Activated T-cell treated with anti-CD3 and anti-CD28 coated beads for 24 hours (primary cell): ENCODE results near the gene TENM3.

Experiments
- DNase-seq: peaks from one replicate; pipeline ENCODE4 v3.0.0-alpha.2; 2020; ENCODE audit warnings: low read depth

TENM3 gene

DNA sequence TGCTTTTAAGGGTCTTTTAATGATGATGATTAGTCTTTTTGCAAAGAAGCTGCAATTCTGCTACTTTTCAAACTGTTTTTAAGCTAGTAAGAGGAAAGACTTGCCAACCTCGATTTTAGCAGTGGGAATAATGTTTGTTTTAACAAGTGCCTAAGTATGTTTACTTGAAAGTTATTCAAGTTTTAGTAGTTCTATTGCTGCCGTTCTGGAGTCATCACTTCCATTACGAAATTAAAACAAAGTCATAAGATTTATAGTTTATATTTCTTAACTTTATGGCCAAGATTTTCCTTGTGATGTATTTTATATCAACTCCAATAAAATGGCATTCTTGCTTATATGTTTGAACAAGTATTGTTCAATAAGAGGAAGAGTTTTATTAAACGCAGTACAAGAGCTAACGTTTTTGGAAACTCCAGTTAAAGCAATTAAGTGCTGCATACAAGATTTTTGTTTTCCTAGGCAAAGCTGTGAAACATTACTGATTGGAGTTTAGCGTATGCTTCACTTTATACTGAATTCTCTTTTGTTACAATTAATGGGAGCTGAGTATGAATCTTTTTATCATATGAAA, 211.3 kb downstream of the TENM3 start:
- no peak for DNase-seq

DNA sequence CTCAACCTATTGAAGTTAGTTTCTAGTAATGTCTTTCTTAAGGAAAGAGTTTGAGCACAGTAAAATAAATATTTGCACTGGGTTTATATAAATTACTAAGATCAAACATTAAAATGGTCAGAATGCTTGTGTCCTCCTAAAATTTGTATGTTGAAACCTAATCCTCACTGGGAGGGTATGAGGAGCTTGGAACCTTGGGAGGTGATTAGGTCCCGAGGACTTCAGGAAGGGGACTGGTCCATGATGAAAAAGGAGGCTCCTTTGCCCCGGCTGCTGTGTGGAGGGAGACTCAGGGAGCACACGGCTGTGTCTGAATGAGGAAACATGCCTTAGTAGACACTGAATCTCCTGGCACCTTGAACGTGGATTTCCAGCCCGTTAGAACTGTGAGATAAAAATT, 221.9 kb downstream of the TENM3 start:
- DNase-seq: no peak

DNA sequence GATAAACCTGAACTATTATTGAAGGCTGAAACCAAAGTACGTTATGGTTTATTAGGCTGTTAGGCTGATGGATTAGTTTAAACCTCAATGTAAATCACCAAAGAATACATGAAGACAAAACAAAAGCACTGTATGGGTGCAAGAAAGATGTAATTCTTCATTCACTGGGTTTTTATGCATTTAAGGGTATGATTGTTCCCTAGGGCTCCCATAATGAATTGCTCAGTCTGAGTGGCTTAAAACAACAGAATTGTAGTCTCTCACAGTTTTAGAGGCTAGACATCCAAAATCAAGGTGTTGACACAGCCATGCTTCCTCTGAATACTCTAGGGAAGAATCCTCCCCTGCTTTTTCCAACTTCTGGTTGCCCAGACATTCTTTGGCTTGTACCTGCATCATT, 222.8 kb downstream of the TENM3 start:
- no peak for DNase-seq

DNA sequence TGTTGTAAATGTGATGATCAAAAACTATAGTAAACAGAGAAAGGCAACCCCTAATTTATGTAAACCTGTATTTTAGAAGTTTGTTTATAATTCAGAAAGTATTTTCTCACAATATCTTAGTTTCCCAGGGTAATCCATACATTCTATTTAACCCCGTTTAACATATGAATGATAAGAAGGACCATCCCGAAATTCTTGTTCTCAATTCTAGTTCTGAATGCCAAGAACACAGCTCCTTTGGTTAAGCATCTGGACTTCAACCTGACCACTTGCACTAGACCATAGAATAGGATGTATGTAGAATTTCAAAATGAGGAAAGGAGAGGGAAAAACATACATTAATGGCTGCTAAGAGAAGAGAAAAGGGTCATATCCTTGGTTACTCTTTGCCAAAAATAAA, 227.0 kb downstream of the TENM3 start:
- DNase-seq: no peak

GRCh38 chr4:182475539-182475938, 232.3 kb downstream of the TENM3 start:
- DNase-seq: no peak

DNA sequence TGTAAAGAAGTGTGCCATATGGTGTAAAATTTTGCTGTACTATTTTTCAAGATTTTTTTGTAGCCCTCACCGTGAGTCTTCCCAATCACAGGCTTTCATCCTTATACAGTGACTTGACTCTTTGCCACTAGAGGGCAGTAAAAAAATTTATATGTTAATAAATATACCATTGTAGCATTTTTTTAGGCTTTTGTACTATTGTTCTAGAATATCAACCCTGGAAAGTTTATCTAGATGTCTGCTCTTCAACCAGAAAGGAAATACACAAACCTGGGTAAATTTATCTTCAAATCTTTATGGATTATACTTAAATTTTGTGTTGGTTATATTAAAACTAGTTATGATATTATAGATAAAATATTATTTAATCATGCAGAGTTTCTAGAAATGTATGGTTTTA, 235.3 kb downstream of the TENM3 start:
- no peak for DNase-seq

DNA sequence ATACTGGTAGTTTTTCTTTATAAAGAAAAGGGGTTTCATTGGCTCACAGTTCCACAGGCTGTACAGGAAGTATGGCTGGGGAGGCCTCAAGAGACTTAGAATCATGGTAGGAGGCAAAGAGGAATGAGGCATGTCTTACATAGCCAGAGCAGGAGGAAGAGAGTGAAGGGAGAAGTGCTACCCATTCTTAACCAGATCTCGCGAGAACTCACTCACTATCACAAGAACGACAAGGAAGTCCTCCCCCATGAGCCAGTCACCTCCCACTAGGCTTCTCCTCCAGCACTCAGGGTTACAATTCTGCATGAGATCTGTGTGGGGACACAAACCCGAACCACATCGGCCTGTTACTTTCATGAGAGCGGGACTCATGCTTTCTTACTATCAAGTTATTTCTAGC, 240.5 kb downstream of the TENM3 start:
- no peak for DNase-seq

GRCh38 chr4:182486881-182487280, 243.7 kb downstream of the TENM3 start:
- DNase-seq: no peak

GRCh38 chr4:182488896-182489295, 245.7 kb downstream of the TENM3 start:
- DNase-seq: no peak

DNA sequence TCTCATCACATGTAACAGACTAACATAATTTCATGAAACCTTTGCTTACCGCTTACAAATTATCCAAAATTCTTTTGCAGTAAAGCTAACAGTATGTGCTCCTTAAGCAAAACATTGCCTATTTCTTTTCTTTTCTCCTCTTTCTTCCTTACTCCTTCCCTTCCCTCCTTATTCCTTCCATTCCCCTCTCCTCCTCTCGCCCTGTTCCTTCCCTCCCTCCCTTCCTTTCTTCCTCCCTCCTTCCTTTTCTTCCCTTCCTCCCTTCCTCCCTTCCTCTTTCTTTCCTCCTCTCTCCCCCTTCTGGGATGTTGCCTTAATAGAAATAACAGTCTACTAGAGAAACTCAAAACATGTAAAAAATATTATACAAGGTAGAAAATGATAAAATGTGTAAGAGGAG, 246.4 kb downstream of the TENM3 start:
- no peak for DNase-seq

DNA sequence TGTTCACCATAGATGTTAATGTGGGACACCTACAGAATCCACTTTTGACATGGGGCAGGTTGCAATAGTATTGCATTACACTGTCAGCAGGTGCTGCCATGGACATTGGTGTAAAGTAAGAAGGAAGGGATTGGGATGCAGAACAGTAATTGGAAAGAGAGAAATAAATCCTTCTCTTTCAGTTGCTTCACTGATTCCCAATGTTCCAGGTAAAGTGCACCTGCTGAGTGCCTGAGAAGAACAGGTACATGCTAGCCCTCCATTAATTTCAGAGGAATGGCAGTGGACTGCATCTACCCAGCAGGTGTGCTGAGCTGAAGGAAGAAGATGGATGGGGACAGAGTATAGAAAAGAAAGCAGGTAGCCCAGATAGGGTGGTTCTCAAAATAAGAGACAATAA, 248.5 kb downstream of the TENM3 start:
- DNase-seq: no peak

GRCh38 chr4:182492423-182492822, 249.2 kb downstream of the TENM3 start:
- no peak for DNase-seq

DNA sequence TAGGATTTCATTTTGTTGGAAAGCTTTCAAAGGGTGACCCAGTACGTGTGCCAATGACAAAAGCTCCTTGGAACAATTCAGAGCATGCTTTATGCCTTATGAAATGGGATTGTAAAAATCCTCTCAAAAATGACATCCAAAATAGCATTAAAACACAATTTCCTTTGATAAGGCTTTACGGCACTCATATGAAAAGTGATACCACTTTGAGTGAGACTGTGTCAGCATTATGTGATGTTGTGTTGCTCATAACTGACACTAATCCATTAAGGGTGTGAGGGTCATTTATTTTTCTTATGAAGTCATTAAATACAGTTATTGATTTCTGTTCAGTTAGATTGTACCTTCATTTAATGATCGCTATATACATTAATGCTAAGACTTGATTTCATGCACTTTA, 250.2 kb downstream of the TENM3 start:
- no peak for DNase-seq

- no peak for DNase-seq
Observed at GRCh38 chr4:182494103-182494502, 250.9 kb downstream of the TENM3 start.

GRCh38 chr4:182495031-182495430, 251.8 kb downstream of the TENM3 start:
- DNase-seq: no peak

GRCh38 chr4:182495645-182496385, 252.6 kb downstream of the TENM3 start:
- no peak for DNase-seq

GRCh38 chr4:182496408-182496807, 253.2 kb downstream of the TENM3 start:
- no peak for DNase-seq

- no peak for DNase-seq
Observed at GRCh38 chr4:182502064-182502463, 258.9 kb downstream of the TENM3 start.

- DNase-seq: no peak
Observed at GRCh38 chr4:182504463-182504862, 261.3 kb downstream of the TENM3 start.

DNA sequence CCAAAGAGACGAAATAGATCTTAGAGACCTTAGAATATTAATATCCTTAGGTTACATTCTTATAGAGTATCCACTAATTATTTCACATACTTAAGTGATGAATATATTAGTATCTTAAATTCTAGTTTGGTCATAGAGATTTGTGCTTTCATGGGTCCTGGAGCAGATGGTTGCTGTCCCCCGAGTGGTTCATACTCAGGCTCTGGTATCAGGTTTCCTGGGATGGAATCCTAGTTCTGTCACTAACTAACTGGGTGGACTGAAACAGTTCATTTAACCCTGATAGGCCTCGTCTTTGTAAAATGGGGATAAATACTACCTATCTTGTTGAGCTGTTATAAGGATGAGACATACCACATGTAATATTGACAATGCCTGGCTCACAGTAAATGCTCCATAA, 264.6 kb downstream of the TENM3 start:
- DNase-seq: no peak

- DNase-seq: no peak
Observed at GRCh38 chr4:182510836-182511235, 267.6 kb downstream of the TENM3 start.

- DNase-seq: no peak
Observed at GRCh38 chr4:182513587-182514291, 270.5 kb downstream of the TENM3 start.

DNA sequence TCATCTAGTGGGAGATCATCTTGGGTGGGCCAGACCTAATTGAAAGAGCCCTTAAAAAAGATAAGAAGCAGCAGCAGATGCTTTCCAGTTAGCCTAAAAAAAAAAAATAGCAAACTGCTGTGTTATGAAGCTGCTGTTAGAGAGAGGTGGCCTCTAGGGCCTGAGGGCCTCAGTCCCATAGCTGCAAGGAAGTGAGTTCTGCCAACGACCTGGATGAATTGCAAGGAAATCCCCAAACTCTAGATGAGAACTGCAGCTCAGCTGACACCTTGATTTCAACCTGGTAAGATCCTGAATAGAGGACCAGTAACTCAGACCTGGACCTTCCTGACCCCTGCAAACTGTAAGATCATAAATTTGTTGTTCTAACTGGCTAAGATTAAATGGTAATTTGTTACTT, 275.2 kb downstream of the TENM3 start:
- DNase-seq: no peak

DNA sequence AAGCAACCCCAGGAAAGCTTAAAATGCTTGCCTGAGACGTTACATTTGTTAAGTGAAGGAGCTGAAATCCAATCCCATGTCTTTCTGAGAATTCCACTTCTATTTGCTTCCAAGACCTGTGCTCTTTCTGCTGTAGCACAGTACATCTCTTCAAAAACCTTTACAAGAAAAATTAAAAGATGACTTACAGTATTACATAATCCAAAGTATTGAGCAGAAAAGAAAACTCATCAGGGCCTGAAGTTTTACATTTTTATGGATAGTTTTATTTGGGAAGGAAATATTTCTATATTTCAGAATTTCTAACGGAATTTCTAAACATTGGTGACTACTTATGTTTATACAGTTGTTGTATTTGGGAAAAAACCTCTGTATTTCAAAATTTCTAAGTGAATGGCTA, 276.3 kb downstream of the TENM3 start:
- no peak for DNase-seq
